Measurements from ENCODE around the gene PPIL6.

Gene PPIL6

GRCh38 chr6:109445382-109445781 lies 5.0 kb upstream of the PPIL6 start:
- H3K4me3 ChIP-seq (ENCODE audit: low read length): no peak overlapping the region
- H3K9me2 ChIP-seq (replicated peaks; ENCODE audit: control insufficient read depth, low read length): no peaks in the 10 kb centered on the region
- no peaks in the 10 kb centered on the region for H3K27me3 ChIP-seq (ENCODE audit: control insufficient read depth, low read length)
- H4K20me1 ChIP-seq (ENCODE audit: control insufficient read depth, insufficient read depth, low read depth, low read length): peaks cover 3% of the 10 kb centered on the region
- H3K79me2 ChIP-seq (ENCODE audit: control insufficient read depth, low read length): peaks cover 18% of the 10 kb centered on the region
- no peaks in the 10 kb centered on the region for H3F3A ChIP-seq (ENCODE audit: control insufficient read depth, insufficient read depth)
- H3K27ac ChIP-seq (ENCODE audit: low read depth, low read length): no peak overlapping the region
- no peaks in the 10 kb centered on the region for H3K9me3 ChIP-seq (ENCODE audit: control insufficient read depth, insufficient read depth, low read length)
- TF ChIP-seq EZH2phosphoT487 (IDR thresholded peaks at IDR 0.05; ENCODE audit: borderline replicate concordance, low read length) (no peak), CTCF (IDR thresholded peaks at IDR 0.05; ENCODE audit: low read depth, low read length, poor library complexity, severe bottlenecking) (no peak)
- H3K4me2 ChIP-seq (ENCODE audit: low read length): no peak overlapping the region
- H3K4me1 ChIP-seq (ENCODE audit: control insufficient read depth, low read length): peaks cover 33% of the 10 kb centered on the region
- H3K36me3 ChIP-seq (ENCODE audit: control insufficient read depth, low read length): peaks cover 66% of the 10 kb centered on the region

- Histone ChIP-seq H3K27ac (ENCODE audit: low read depth, low read length) (no peak overlapping the region), H3K79me2 (ENCODE audit: control insufficient read depth, low read length) (peaks cover 18% of the 10 kb centered on the region), H3K4me1 (ENCODE audit: control insufficient read depth, low read length) (peaks cover 27% of the 10 kb centered on the region), H3K36me3 (ENCODE audit: control insufficient read depth, low read length) (peaks cover 61% of the 10 kb centered on the region), H3K4me2 (ENCODE audit: low read length) (no peak overlapping the region), H3F3A (ENCODE audit: control insufficient read depth, insufficient read depth) (no peaks in the 10 kb centered on the region), H4K20me1 (ENCODE audit: control insufficient read depth, insufficient read depth, low read depth, low read length) (peaks cover 3% of the 10 kb centered on the region), H3K4me3 (ENCODE audit: low read length) (no peak overlapping the region), H3K27me3 (ENCODE audit: control insufficient read depth, low read length) (no peaks in the 10 kb centered on the region), H3K9me2 (replicated peaks; ENCODE audit: control insufficient read depth, low read length) (no peaks in the 10 kb centered on the region), H3K9me3 (ENCODE audit: control insufficient read depth, insufficient read depth, low read length) (no peaks in the 10 kb centered on the region)
- no peak for TF ChIP-seq CTCF (IDR thresholded peaks at IDR 0.05; ENCODE audit: low read depth, low read length, poor library complexity, severe bottlenecking)
- no peak for TF ChIP-seq EZH2phosphoT487 (IDR thresholded peaks at IDR 0.05; ENCODE audit: borderline replicate concordance, low read length)
These were observed 3.1 kb upstream of the PPIL6 start for GRCh38 chr6:109443425-109443950.

- H3K4me2 ChIP-seq (ENCODE audit: low read length): peak overlapping the region; percentile 97
- TF ChIP-seq CTCF (IDR thresholded peaks at IDR 0.05; ENCODE audit: low read depth, low read length, poor library complexity, severe bottlenecking) (no peak), EZH2phosphoT487 (IDR thresholded peaks at IDR 0.05; ENCODE audit: borderline replicate concordance, low read length) (no peak)
- H3K36me3 ChIP-seq (ENCODE audit: control insufficient read depth, low read length): peaks cover 58% of the 10 kb centered on the region
These were observed 2.0 kb upstream of the PPIL6 start for GRCh38 chr6:109442393-109442924.

More at GRCh38 chr6:109442393-109442924, 2.0 kb upstream of the PPIL6 start:
- H3K9me3 ChIP-seq (ENCODE audit: control insufficient read depth, insufficient read depth, low read length): no peaks in the 10 kb centered on the region
- H3K9me2 ChIP-seq (replicated peaks; ENCODE audit: control insufficient read depth, low read length): no peaks in the 10 kb centered on the region
- peak overlapping the region; percentile 94 for H3K4me3 ChIP-seq (ENCODE audit: low read length)
- peaks cover 20% of the 10 kb centered on the region for H3K4me1 ChIP-seq (ENCODE audit: control insufficient read depth, low read length)
- peaks cover 3% of the 10 kb centered on the region for H4K20me1 ChIP-seq (ENCODE audit: control insufficient read depth, insufficient read depth, low read depth, low read length)
- no peaks in the 10 kb centered on the region for H3F3A ChIP-seq (ENCODE audit: control insufficient read depth, insufficient read depth)
- peaks cover 18% of the 10 kb centered on the region for H3K79me2 ChIP-seq (ENCODE audit: control insufficient read depth, low read length)
- no peak overlapping the region for H3K27ac ChIP-seq (ENCODE audit: low read depth, low read length)
- H3K27me3 ChIP-seq (ENCODE audit: control insufficient read depth, low read length): no peaks in the 10 kb centered on the region

All from DOHH2 (cell line).